Activated gamma-delta T cell treated with anti-CD3 and anti-CD28 coated beads, Interleukin-2, amount 50 U/mL, for 16 hours (primary cell): ENCODE data around the gene PNPLA5.

Experiments used
- DNase-seq: peaks from one replicate; pipeline ENCODE4 v3.0.0-alpha.2; 2020; ENCODE audit warnings: low read depth

The PNPLA5 gene

GRCh38 chr22:43838571-43839307 lies 53.1 kb downstream of the PNPLA5 start:
- no peak for DNase-seq

- no peak for DNase-seq
These were observed 53.7 kb downstream of the PNPLA5 start for GRCh38 chr22:43838161-43838560.

- no peak for DNase-seq
These were observed 54.1 kb downstream of the PNPLA5 start for GRCh38 chr22:43837666-43838065.

- DNase-seq, result no peak
These were observed 56.1 kb downstream of the PNPLA5 start for GRCh38 chr22:43835736-43836135.

GRCh38 chr22:43835166-43835565 lies 56.6 kb downstream of the PNPLA5 start:
- no peak for DNase-seq

GRCh38 chr22:43833286-43834240 lies 58.2 kb downstream of the PNPLA5 start:
- no peak for DNase-seq

- no peak for DNase-seq
These were observed 59.2 kb downstream of the PNPLA5 start for GRCh38 chr22:43832393-43833265.

GRCh38 chr22:43831561-43832392 lies 60.0 kb downstream of the PNPLA5 start:
- no peak for DNase-seq

GRCh38 chr22:43830931-43831560 lies 60.8 kb downstream of the PNPLA5 start:
- no peak for DNase-seq

GRCh38 chr22:43829904-43830851 lies 61.6 kb downstream of the PNPLA5 start:
- DNase-seq, result no peak
